ENCODE data around the gene IGF1R.

DNA sequence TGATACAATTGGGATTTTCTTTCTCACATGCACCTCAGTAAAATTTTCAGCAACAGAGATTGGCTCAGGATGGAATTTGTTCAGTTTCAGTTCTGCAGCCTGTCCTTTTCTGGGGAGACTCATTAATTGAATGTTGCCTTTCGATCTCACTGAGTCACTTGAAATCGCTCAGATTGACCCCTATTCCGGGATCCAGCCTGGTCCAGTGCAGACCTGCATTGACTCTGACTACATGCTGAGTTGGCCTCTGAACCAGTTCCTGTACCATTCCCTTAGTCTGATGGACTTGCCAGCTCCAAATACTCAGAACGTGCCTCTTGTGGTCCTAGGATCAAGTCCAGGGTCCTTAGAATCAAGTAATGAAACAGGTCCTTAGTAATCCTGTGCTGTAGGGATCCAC lies 9.4 kb downstream of the IGF1R start:
- TF ChIP-seq POLR2AphosphoS5 (IDR thresholded peaks at IDR 0.05) (no peak), POLR2A (IDR thresholded peaks at IDR 0.05) (no peak)
- TF ChIP-seq, protein P1, sequence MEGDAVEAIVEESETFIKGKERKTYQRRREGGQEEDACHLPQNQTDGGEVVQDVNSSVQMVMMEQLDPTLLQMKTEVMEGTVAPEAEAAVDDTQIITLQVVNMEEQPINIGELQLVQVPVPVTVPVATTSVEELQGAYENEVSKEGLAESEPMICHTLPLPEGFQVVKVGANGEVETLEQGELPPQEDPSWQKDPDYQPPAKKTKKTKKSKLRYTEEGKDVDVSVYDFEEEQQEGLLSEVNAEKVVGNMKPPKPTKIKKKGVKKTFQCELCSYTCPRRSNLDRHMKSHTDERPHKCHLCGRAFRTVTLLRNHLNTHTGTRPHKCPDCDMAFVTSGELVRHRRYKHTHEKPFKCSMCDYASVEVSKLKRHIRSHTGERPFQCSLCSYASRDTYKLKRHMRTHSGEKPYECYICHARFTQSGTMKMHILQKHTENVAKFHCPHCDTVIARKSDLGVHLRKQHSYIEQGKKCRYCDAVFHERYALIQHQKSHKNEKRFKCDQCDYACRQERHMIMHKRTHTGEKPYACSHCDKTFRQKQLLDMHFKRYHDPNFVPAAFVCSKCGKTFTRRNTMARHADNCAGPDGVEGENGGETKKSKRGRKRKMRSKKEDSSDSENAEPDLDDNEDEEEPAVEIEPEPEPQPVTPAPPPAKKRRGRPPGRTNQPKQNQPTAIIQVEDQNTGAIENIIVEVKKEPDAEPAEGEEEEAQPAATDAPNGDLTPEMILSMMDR (IDR thresholded peaks at IDR 0.05) = no peak

All from suprapubic skin (tissue), 4 donors.